Measurements from ENCODE around the gene TMEM212.

The TMEM212 gene

GRCh38 chr3:171874251-171874681, 31.1 kb downstream of the TMEM212 start:
- no peak for TF ChIP-seq CTCF (IDR thresholded peaks at IDR 0.05; ENCODE audit: borderline replicate concordance, control extremely low read depth, extremely low read depth, insufficient read depth, missing control alignments)
- in situ Hi-C loops (cut with MboI; ENCODE audit: low sequenced_read_pairs, unreplicated experiment): no loop called here

GRCh38 chr3:171874879-171875278, 31.7 kb downstream of the TMEM212 start:
- in situ Hi-C loops (cut with MboI; ENCODE audit: low sequenced_read_pairs, unreplicated experiment): no loop called here
- no peak for TF ChIP-seq CTCF (IDR thresholded peaks at IDR 0.05; ENCODE audit: borderline replicate concordance, control extremely low read depth, extremely low read depth, insufficient read depth, missing control alignments)
- no peak for DNase-seq (ENCODE audit: low spot score)

More at GRCh38 chr3:171874251-171874681, 31.1 kb downstream of the TMEM212 start:
- DNase-seq (ENCODE audit: low spot score): no peak

- in situ Hi-C loops (cut with MboI; ENCODE audit: low sequenced_read_pairs, unreplicated experiment): no loop called here
- no peak for TF ChIP-seq CTCF (IDR thresholded peaks at IDR 0.05; ENCODE audit: borderline replicate concordance, control extremely low read depth, extremely low read depth, insufficient read depth, missing control alignments)
- DNase-seq (ENCODE audit: low spot score): no peak
Measured at GRCh38 chr3:171875923-171876412, 32.8 kb downstream of the TMEM212 start.

- in situ Hi-C loops (cut with MboI; ENCODE audit: low sequenced_read_pairs, unreplicated experiment): no loop called here
- TF ChIP-seq CTCF (IDR thresholded peaks at IDR 0.05; ENCODE audit: borderline replicate concordance, control extremely low read depth, extremely low read depth, insufficient read depth, missing control alignments): no peak
- DNase-seq (ENCODE audit: low spot score): no peak
Measured at GRCh38 chr3:171876680-171877147, 33.6 kb downstream of the TMEM212 start.

- DNase-seq (ENCODE audit: low spot score): no peak
- in situ Hi-C loops (cut with MboI; ENCODE audit: low sequenced_read_pairs, unreplicated experiment): no loop called here
- no peak for TF ChIP-seq CTCF (IDR thresholded peaks at IDR 0.05; ENCODE audit: borderline replicate concordance, control extremely low read depth, extremely low read depth, insufficient read depth, missing control alignments)
Measured at GRCh38 chr3:171878461-171879225, 35.5 kb downstream of the TMEM212 start.

GRCh38 chr3:171879472-171879871, 36.3 kb downstream of the TMEM212 start:
- in situ Hi-C loops (cut with MboI; ENCODE audit: low sequenced_read_pairs, unreplicated experiment): no loop called here
- no peak for TF ChIP-seq CTCF (IDR thresholded peaks at IDR 0.05; ENCODE audit: borderline replicate concordance, control extremely low read depth, extremely low read depth, insufficient read depth, missing control alignments)
- no peak for DNase-seq (ENCODE audit: low spot score)
